ENCODE results near the gene KIF26B.

Gene KIF26B

GRCh38 chr1:245132771-245133170 is 22.0 kb upstream of the KIF26B start:
- DNase-seq (ENCODE audit: low read depth, low spot score), result no peak

GRCh38 chr1:245133995-245134715 is 20.6 kb upstream of the KIF26B start:
- no peak for DNase-seq (ENCODE audit: low read depth, low spot score)

GRCh38 chr1:245142171-245142798 is 12.5 kb upstream of the KIF26B start:
- no peak for DNase-seq (ENCODE audit: low read depth, low spot score)

- no peak for DNase-seq (ENCODE audit: low read depth, low spot score)
Observed at GRCh38 chr1:245142976-245143375, 11.8 kb upstream of the KIF26B start.

GRCh38 chr1:245143849-245144248 is 10.9 kb upstream of the KIF26B start:
- no peak for DNase-seq (ENCODE audit: low read depth, low spot score)

GRCh38 chr1:245148069-245148468 is 6.7 kb upstream of the KIF26B start:
- DNase-seq (ENCODE audit: low read depth, low spot score), result no peak

- no peak for DNase-seq (ENCODE audit: low read depth, low spot score)
Observed at GRCh38 chr1:245148861-245149260, 5.9 kb upstream of the KIF26B start.

- DNase-seq (ENCODE audit: low read depth, low spot score), result peak; percentile 52
Observed at GRCh38 chr1:245153081-245153551, 1.7 kb upstream of the KIF26B start.

- DNase-seq (ENCODE audit: low read depth, low spot score), result no peak
Observed at GRCh38 chr1:245153552-245154428, 995 bp upstream of the KIF26B start.

- DNase-seq (ENCODE audit: low read depth, low spot score), result no peak
Observed at GRCh38 chr1:245155272-245156040, 671 bp downstream of the KIF26B start.

- DNase-seq (ENCODE audit: low read depth, low spot score), result peak; percentile 41
Observed at GRCh38 chr1:245156041-245156735, 1.4 kb downstream of the KIF26B start.

GRCh38 chr1:245156736-245157505 is 2.1 kb downstream of the KIF26B start:
- DNase-seq (ENCODE audit: low read depth, low spot score), result no peak

- DNase-seq (ENCODE audit: low read depth, low spot score), result no peak
Observed at GRCh38 chr1:245158913-245159312, 4.1 kb downstream of the KIF26B start.

GRCh38 chr1:245160288-245160687 is 5.5 kb downstream of the KIF26B start:
- no peak for DNase-seq (ENCODE audit: low read depth, low spot score)

GRCh38 chr1:245160741-245161400 is 6.1 kb downstream of the KIF26B start:
- DNase-seq (ENCODE audit: low read depth, low spot score), result no peak

GRCh38 chr1:245161866-245162265 is 7.1 kb downstream of the KIF26B start:
- DNase-seq (ENCODE audit: low read depth, low spot score), result no peak

GRCh38 chr1:245166471-245166885 is 11.7 kb downstream of the KIF26B start:
- DNase-seq (ENCODE audit: low read depth, low spot score), result no peak

GRCh38 chr1:245168086-245168485 is 13.3 kb downstream of the KIF26B start:
- no peak for DNase-seq (ENCODE audit: low read depth, low spot score)

- no peak for DNase-seq (ENCODE audit: low read depth, low spot score)
Observed at GRCh38 chr1:245168906-245169305, 14.1 kb downstream of the KIF26B start.

GRCh38 chr1:245169376-245169775 is 14.6 kb downstream of the KIF26B start:
- DNase-seq (ENCODE audit: low read depth, low spot score), result no peak
